HG02798 (cell line): ENCODE results near the gene GUCA2A.
"Not testable (repeated sequence)": the region's sequence is repeated elsewhere in the genome, so short reads cannot be mapped to it uniquely, and the experiment has no call there.

Experiments used
- ATAC-seq: cut with Tn5 transposase; IDR thresholded peaks from one replicate; pipeline ENCODE4 v1.9.1; 2021; ENCODE audit warnings: mild to moderate bottlenecking; ENCODE audit not compliant: unreplicated experiment, poor library complexity

Gene GUCA2A, protein sequence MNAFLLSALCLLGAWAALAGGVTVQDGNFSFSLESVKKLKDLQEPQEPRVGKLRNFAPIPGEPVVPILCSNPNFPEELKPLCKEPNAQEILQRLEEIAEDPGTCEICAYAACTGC

DNA sequence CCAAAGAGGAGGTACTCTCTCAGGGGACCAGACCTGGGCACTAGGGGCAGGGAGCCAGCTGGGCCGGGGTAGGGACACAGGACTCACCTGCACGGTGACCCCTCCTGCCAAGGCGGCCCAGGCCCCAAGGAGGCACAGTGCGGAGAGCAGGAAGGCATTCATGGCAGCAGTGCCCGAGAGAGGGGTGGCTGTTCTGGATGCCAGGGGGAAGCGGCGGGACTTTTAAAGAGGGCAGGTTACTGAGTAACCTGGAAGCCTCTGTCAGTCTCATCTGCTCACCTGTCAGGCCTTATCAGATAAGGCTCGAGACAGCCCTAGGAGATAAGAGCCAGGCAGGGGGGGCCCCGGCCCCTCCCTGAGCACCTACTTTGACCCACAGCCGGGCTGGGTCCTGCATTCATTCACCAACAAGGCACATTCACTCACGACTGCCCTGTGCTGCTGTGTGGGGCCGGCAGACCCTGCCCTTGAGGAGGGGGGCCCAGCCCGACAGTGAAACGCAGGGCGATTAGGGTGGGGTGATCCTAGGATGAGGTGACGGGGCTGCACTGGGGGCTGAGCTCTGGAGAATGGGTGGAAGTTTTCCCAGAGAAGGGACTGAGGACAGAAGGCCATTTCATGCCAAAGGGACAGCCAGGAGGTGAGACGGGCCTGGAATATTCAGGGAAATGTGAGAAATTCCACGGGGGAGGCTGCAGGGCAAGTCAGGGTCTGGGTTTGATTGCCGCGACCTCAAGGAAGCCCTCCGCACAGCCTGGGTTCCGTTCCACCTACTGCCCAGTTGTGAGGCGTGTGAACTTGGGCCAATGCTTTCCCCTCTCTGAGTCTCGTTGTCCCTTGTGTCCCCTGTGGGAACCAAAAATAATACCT, at the start of gene GUCA2A:
Gene GUCA2A (minus strand): TSS at position 195 of the 870 bp plus-strand sequence. CDS start 33 bp downstream, at position 162.
- ATAC-seq: no peak

DNA sequence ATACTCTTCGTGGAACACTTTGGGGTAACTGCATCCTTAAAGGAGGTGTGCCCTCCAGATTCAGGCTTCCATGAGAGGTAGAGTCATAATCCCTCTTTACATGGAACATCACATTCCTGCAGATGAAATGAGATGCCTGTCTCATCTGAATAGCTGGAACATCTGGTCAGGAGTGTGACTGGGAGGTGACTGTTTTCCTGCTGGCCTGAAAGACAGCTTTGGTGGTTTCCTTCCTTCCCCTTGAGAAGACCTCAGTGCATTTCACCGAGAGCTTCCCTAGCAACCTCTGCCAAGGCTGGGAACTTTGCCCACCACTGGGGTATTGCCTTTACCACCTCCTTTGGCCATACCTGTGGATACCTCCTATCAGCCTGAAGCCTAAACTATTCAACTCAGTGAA, 46.7 kb upstream of the GUCA2A start:
- no peak for ATAC-seq

DNA sequence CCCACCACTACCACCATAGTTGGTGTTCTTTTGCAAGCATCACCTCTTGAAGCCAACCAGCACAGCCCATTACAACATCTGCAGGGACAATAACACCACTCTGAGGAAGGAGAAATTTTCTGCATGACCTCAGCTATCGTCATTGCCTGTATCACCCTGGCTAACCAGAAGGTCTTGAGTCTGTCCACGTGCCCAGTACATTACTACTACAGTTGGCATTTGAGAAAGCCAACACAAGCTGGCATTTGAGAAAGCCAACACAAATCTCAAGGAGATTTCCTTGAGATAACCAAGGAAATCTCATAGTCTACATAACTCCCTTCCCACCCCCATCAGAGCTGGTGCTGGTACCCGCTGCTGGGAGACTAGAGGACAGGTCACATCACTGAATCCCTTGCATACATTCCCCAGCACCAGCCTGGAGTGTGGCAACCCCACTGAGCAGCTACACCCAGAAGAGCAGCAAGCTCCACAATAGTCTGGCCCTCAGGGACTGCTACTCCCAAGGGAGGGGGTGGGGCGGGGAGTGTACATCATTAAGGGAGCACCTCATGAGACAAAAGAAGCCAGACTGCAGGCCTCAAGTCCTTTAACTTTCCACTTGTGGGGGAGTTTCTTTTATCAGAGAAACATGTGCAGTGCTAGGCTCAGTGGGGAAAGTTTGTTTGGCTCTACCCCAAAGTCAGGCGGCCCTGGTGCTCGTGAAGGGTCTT, 46.0 kb upstream of the GUCA2A start:
- no peak for ATAC-seq

DNA sequence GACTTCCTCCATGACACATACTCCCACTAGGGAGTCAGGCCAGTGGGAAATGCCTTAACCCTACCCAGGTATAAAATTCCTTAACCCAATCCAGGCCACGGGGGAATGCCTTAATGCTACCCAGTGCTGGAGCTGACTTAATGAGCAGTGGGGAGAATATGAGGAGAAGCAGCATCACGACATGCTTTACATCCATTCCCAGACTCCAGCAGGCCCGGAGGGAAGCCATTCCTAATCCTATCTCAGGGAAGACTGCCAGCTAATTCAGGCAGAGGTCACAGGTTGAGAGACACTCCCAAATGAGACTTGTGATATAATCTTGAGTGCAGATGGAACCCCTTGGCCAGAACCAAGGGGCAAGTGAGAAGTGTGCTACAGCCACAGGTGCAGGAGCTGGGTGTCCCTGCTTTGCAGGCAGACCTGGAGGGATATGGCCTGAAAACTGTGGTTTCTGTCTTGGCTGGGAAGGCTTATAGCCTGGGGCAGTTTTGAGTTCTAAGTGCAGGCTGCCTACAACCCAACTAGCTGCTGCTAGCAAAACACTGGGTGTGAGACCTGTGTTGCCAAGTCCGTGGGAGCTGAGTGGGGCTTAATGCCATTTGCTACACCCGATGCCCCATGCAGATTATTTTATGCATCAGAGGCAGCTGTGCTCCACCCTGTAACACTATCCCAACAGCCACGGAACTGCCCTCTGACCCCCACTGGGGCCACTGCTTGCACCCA, 45.1 kb upstream of the GUCA2A start:
- ATAC-seq: no peak

DNA sequence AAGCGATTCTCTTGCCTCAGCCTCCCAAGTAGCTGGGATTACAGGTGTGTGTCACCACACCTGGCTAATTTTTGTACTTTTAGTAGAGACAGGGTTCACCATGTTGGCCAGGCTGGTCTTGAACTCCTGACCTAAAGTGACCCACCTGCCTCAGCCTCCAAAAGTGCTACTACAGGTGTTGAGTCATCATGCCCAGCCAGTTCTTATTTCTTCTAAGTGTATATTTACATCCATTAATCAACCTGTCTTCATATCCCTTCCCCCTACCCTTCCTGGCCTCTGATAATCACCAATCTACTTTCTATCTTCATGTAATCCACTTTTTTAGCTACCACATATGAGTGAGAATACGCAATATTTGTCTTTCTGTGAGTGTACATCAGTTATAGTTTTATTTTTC, 42.4 kb upstream of the GUCA2A start:
- not testable (repeated sequence) for ATAC-seq

DNA sequence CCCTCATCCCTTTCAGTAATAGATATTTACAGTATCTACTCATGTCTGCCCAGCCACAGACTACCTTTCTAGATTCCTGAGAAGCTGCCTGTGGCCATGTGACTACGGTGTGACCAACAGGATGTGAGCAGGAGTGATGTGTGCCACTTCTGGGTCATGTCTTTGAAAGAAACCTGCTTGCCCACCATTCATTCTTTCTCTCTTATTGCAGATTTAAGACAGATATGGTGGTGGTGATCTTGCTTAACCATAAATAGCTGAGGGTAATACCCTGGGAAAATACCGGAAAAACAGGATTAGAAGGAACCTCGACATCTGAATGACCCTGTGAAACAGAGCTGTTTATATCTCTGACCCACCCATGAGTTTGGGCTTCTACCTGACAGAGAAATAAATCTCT, 41.6 kb upstream of the GUCA2A start:
- no peak for ATAC-seq

DNA sequence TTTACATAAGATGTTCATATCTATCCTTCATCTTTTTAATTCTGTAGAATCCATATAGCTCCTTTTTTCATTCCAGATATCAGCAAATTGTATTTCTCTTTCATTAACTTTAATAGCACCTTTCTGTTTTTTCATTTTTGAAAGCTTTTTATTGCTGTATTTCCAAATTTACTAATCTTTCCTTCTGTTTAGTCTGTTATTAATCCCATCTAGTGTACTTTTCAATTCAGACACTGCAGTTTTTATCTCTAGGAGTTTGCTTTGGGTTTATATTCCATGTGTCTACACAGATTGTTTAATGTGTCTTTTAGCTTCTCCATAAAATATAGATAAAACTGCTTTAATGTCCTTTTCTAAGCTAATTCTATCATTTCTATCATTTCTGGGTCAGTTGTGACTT, 37.4 kb upstream of the GUCA2A start:
- ATAC-seq: no peak

DNA sequence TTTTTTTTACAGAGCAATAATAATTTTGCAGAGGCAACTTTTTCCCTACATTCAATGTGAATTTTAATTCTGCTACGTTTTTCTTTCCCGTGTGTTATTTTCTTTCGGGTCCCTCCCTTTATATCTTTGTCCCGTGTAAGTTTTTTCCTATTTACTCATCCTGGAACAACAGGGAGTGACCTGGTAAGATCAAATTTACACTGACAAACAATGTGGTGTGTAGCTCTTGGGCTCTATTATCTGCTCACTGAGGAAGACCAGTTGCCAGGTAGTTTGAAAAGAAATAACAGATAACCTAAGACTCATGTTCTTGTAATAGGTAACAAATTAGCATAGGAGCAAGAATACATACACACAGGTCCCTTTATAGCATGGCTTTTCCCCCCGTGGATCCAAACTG, 33.7 kb upstream of the GUCA2A start:
- ATAC-seq: no peak

DNA sequence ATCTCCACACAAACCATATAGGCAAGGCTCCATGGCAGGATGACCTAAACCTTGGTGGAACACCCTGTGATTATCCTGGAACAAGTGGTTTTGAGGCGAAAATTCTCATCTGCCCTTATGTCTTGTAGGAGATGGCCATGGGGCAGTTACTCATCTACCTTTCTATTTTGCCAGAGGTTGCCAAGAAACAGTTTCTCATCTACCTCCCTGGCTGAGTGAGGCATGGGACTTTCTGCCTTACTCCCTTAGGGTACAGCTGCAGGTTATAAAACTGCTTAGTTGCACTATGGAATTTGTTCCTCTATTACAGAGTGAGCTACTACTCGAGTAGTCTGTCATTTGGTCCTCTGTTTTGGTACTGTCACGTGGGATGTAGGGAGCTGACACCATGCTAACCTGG, 31.3 kb upstream of the GUCA2A start:
- ATAC-seq: no peak

DNA sequence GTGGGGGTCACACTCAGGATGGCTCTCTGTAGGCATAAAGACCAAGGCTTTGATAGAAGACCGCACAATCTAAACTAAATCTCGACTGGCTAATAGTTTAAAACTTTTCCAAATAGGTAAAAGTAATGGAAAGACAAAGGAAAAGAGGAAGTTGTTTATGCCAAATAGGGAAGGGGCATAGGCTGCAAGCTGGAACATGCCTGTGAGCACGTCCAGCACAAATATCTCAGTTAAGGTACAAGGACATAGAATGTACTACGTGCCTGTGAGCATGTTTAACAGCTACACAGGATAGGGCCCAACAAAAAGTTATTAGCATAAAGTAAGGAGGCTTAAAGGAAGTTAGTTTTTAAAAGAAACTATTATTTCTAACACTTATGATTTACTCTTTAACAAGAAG, 27.6 kb upstream of the GUCA2A start:
- ATAC-seq: no peak

DNA sequence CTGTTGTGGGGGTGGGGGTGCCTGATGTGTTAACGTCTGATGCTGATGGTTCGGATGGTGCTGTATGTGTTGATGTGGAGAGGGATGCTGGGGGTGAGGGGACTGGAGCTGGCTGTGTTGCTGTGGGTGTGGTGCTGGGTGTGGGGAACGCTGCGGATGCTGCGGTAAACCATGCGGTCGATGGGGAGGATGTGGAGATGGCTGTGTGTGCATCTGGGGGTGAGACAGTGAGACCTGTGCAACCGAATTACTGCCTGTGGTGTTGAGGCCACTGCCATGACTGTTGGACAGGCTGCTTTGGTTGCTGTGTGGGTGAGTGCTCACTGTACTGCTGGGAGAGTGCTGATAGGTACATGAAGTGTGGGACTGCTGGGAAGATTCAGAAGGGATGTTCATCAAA, 26.8 kb upstream of the GUCA2A start:
- ATAC-seq: no peak

DNA sequence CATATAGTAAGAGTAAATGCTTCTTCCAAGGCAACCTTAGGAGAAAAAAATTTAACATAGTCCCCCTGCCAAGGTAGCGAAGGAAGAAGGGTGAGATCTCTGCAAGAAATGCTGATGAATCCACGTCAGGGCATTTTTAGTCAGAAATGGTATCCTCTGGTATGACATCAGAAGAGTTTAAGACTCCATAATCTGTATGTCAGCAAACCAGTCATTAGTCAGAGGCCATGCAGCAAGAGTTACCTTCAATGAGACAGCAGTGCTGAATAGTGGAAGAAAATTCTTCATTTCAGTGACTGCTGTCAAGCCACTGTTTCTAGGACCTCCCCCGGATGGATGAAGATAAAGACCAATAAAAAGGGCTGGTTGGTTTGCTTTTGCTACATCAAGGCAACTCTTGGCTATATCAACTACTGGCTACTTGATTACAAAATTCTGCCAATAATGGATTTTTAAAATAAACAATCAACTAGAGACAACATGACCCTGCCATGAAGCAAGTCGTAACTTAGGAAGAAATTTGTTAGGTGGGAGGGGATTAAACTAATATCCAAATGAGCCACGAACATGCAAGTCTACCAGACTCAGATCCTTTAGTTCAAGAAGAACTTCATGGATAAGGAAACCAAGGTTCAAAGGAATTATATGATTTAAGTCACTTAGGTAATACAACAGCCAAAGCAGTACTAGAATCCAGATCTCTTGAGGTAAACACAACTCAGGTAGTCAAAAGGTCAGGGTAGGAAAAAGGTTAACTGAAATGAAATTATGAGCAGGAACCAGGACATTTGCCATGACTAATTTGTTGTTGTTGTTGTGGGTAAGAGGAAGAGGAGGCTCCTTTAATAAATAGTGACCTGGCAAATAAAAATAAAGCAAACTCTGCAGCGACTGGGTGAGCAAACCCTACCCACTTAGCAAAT, 25.6 kb upstream of the GUCA2A start:
- ATAC-seq: no peak

DNA sequence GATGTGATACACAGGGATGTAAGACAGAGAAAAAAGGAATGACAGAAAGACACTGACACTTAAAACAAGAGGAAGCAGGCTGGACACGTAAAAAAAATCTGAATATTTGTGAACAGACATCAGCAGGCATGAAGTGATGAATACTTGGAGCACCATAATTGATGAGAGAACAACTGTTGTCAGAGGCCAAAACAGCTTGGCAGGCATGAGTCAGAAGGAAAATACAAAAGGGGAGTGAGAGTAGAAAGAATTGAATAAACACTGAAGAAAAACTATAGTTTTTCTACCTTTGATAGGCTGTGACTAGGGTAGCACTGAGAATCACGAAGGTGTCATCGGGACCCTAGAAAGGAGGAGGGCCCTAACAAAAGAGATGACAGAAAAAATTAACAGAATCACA, 21.6 kb upstream of the GUCA2A start:
- no peak for ATAC-seq

DNA sequence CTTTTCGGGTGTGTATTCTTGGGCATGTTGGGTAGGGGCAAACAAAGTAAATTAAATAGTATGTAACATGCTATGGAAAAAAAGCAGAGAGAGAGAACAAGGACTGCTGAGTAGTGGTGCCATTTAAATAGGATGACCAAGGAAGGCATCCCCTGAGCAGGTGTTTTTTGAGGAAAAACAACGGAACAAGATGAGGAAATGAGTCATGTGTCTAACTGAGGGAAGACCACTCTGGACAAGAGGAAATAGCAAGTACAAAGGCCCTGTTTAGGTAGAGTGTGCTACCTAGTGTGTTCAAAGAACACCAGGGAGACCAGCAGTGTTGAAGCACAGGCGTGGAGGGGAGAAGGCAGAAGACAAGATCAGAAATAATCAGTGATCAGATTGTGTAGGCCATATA, 20.1 kb upstream of the GUCA2A start:
- ATAC-seq: no peak

DNA sequence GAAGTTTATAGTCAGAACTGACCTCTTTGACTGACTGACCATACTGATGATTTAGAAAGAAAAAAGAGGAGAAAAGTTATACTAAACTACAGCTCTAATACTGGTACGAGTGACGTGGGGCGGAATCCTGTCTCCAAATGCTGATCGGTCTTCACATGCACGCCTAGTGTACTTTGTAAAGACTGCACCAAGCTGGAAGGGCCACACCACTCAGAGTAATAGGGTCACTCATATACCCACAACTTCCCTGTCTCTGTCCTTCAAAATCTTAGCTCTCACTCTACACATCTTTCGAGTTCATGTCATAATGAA, 19.4 kb upstream of the GUCA2A start:
- no peak for ATAC-seq

DNA sequence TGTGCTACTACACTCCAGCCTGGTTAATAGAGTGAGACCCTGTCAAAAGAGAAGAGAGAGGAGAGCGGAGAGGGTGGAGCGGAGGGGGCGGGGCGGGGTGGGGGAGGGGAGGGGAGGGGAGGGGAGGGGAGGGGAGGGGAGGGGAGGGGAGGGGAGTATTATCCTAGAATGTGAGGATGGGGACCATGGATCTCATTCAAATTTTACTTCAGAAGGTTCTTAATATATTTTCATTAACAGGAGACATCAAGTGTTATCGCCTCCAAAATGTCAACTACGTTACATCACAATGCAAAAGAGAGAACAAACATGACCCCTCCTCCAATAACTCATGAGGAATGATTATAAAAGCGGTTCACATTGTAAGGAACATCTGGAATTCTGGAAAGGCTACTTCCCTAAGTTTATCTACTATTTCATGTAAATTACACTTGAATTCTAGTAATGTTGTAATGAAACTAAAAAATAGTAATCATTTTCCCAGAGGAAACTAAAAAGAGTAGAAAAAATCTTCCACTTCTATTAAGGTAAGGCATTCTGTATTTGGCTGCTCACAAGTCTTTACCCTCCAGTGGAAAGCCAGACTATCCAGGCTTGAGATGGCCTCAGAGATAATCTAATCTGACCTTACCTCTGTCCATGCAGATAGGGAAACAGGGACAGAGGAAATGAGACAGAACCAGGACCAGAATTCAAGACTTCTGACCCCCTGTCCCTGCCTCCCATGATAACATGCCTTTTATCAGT, 18.8 kb upstream of the GUCA2A start:
- no peak for ATAC-seq

DNA sequence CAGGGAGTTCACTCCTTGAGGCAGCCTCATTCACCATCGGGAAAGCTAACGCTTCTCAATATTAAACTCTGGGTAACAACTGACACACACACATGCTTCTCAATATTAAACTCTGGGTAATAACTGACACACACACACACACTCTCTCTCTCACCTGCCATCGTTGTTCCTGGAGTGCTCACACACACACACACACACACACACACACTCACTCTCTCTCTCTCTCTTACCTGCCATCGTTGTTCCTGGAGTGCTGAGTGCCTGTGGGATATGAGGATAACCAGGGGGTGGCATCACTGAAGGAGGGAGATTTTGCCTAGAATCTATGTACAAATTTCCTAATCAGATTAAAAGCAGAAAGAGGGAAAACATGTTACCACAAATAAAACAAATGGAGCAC, 17.1 kb upstream of the GUCA2A start:
- ATAC-seq: no peak

DNA sequence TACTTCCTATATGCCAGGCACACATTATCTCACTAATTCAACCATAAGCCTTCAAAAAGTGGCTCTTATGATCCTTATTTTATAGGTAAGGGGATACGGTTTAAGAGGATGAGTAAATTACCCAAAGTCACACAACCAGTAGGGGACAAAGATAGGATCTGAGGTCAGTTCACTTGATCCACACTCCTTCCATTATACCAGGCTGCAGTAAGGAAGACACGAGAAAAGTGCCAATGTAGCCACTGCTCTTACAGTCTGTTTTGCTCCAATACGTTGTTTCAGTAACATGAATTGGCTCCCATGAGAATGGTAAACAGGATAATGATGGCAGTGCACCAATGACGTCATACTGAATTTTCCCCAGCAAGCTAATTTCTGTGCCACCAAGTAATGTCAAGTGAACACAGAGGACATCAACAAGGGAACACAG, 15.4 kb upstream of the GUCA2A start:
- ATAC-seq: no peak

DNA sequence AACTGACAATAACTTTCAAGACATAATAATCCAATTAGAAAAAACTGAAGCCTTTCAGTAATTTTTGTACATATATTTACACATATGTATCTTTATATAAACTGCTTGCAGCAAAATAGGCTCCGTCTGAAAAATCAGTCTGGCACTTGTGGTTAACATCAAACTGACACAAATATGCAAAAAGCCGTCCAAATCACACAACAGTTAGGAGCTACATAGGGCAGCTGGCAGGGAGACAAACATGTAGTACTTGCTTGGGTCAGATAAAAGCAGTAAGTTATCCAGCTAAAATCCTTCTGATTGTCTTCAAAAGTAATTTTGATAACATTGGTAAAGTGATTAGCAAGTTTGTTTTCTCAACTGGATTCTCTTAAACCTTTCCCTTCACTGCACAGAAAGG, 14.7 kb upstream of the GUCA2A start:
- ATAC-seq: no peak
